ENCODE data around the gene ENG.

GRCh38 chr9:127790094-127790855 is 64.2 kb downstream of the ENG start:
- TF ChIP-seq CTCF (conservative IDR thresholded peaks at IDR 0.05 in 1 of 2, IDR thresholded peaks at IDR 0.05 in 1 of 2; ENCODE audit: extremely low read depth in 1 of 2, insufficient read depth in 1 of 2, low read depth in 1 of 2, low read length in 2 of 2) (no peak), EZH2 (IDR thresholded peaks at IDR 0.05; ENCODE audit: borderline replicate concordance, low read length) (no peak)
